Medulla oblongata (tissue), 1 donor: ENCODE measurements around the gene ERP44.
"Not testable (repeated sequence)": the region's sequence is repeated elsewhere in the genome, so short reads cannot be mapped to it uniquely, and the experiment has no call there.

ENCODE experiments used
- DNase-seq: peaks from one replicate; pipeline ENCODE4 v3.0.0-alpha.2; 2015; ENCODE audit errors: extremely low spot score

The ERP44 gene

DNA sequence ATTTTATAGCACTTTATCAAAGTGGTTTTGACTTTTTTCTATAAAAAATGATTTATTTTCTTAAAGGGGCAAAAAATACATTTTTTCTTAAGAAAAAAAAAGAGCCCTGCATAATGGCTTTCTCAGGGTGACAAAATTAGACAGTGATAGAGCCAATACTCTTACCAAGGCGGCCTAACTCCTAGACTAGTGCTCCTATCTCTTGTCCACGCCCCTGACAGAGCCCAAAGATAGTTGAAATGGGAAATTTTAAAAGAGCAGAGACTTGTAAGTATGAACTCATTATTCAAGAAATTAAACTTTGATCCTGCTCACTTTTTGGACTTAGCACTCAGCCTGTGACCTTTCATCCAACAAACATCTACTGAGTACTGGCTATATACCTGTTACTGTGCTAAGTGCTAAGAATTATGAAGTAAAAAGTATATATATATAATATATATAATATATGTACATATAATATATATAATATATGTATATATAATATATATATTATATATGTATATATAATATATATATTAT, 1.4 kb upstream of the ERP44 start:
- DNase-seq: no peak

DNA sequence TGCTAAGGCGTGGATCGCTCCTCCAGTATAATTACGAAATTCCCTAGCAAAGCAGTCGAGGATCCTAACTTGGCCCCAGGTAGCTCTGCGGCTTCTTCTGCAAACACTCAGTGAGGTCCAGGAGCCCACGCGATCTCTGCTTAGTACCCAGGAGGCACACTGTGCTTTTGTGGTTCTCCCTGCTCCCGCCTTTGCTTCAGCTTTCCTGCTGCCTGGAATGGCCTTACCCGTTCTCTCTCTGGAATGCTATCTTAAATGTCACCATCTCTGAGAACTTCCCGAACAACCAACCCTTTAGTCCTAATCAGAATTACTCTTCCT, 882 bp upstream of the ERP44 start:
- no peak for DNase-seq

DNA sequence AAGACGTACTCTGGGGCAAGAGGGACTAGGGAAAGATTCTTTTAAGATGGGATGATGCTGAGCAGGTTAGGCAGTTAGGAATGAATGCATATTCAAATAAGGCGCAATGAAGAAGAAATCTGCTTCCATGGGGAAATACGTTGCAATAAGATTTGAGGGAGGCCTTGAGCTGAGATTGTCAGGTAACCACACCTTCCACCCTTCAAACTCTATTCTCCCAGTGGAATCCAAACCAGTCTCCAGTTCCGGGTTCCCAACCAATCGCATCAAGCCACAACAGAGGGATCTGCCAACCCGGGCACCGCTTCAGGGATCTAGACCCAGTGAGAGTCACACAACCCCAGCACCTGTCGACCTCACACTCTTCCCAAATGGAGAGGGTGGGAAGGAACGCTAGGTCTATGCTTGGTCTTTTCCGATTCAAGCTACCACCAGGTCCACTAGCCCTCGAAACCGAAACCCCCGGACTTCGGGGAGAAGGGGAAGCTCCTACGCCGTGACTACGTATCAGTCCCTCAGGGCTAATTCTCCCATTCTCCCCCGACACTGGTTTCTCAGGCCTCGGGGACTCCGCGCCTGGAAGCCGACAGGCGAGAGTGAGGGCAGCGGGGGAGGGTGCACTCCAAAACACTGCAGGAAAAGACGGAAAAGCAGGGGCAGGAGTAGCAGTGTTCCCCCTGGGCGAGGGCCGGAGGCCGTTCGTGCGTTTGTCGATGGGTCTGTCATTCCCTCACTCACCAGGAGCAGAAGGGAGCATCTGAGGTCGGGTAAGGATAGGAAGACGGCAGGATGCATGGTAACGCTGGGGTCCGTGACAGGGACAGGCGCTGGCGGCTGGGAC, 534 bp downstream of the ERP44 start:
- DNase-seq: peak; percentile 61

DNA sequence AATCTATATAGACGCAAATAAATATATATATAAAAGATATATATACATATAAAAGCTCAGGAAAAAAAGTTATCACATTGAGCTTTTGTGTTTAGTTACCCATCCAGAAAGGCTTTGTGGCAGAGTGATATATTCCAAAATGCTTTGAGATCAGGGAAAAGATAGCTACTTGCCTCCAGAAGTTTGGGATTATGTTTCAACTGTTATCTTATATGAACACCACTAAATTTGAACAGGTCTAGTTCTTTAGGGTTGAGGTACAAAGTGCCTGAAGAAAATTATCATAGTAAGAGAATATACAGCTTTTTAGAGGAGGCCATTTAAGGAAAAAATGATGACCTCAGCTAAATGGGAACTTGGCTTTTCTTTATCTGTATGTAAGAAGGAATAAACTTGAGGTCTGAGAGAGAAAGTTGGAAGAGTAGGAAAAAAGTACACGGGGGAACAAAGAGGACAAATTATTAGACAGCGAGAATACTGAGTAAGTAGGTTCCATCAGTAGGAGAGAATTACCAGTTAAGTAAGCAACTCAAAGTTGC, 2.4 kb downstream of the ERP44 start:
- DNase-seq: no peak

DNA sequence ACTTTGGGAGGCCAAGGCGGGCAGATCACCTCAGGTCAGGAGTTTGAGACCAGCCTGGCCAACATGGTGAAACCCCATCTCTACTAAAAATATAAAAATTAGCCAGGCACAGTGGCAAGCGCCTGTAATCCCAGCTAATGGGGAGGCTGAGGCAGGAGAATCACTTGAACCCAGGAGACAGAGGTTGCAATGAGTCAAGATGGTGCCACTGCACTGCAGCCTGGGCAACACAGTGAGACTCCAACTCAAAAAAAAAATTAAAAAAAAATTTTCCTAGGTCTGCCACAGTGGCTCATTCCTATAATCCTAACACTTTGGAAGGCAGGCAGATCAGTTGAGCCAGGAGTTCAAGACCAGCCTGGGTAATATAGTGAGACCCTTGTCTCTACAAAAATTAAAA, 4.4 kb downstream of the ERP44 start:
- DNase-seq: not testable (repeated sequence)

DNA sequence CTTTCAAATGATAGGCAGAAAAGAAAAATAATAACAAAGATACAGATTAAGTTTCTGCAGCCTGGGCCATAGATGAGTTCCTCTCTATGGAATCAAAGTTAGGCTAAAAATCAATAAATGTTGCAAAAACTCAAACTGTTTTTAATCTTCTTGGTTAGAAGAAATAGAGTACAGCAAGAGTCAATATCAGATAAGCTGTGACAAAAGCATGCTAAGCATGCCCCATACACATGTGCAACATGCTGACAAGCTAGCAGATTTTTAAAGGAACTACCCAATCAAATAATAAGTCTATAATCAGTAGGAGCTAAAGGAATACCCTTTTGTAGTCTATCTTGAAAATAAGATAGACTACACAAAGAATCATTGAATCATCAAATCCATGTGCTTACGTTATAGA, 6.7 kb downstream of the ERP44 start:
- DNase-seq: no peak

DNA sequence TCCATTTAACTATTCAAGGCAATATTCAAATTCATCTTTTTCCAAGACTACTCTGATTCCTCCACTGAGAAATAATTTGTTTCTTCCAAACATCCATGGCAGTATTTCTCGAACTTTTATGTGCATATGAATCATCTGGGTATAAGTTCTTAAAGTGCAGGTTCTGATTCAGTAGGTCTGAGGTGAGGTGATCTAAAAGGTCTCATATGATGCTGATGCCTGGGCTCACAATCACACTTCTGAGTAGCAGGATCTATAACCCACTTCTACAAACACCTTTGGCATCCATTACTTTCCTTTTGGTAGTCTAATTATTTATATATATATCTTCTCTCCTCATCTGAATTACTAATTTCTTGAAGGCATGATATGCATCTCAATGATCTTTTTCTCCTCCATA, 7.2 kb downstream of the ERP44 start:
- DNase-seq: no peak

DNA sequence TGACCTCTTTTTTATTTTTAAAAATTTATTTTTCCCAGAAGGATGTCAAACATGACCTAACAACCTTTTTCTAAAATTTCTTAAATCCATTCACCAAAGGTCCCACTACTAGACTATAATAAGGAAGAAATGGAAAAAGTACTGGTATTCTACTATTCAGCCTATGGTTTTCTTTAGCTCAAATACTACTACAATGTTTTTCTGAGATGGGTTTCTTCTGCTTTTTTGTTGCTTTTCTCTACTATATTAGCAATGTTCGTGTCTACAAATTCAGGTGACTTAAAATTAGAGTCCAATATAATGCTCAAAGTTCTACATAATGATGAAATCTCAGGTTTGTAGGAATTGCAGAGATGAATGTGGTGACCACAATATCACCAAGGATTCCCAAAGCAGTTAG, 7.9 kb downstream of the ERP44 start:
- no peak for DNase-seq

DNA sequence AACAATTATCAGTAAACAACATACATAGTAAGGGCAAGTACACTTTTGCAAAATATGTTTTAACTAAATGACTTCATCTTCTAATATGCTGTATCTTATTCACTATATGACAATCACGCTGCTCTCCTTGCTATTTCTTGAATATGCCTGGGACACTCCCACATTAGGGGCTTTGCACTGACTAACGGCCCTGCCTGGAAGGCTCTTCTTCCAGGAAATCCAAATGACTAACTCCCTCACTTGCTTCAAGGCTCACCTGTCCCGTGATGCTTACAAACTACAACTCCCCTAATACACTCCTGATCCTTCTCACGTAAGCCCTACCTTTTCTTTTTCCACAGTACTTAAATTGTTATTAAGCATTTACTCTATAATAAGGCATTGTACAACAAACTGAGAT, 10.6 kb downstream of the ERP44 start:
- no peak for DNase-seq

DNA sequence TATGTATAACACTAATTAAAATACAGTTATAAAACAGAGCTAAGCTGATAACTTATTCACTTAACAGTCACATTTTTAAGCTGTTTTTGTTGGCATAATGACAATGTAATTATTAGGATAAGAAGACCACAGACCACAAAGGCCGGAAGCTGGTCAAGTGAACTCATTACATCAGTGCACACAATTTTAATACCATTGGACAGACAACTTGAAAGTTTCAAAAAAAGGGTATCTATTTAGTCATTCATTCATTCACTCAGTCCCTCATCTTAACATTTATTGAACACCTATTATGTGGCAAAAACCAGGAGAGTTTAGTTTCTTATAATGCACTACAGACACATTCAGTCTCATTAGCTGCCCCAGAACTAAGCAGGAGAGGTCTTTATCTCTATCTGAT, 11.6 kb downstream of the ERP44 start:
- no peak for DNase-seq

DNA sequence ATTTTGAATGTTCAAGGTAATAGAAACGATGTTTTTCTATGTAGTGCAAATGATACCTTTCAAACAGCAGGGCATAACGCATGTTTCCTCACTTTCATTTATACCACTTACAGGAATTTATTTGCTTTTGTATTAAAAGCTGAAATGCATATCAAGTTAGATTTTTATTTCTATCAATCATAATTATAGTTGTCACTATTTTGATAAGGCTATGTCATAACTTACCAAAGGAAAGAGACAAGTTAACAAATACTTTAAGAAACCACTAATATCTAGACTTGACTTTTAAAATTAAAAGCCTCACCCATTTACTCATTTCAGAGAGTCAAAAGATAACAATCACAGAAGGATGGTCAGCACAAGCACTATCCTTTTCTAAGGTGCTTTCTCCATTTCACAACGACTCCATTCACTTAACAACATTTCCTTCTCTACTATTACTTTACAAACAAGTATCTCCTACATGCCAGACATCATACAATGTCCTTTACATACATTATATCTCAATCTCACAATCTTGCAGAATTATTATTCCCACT, 12.6 kb downstream of the ERP44 start:
- DNase-seq: no peak

DNA sequence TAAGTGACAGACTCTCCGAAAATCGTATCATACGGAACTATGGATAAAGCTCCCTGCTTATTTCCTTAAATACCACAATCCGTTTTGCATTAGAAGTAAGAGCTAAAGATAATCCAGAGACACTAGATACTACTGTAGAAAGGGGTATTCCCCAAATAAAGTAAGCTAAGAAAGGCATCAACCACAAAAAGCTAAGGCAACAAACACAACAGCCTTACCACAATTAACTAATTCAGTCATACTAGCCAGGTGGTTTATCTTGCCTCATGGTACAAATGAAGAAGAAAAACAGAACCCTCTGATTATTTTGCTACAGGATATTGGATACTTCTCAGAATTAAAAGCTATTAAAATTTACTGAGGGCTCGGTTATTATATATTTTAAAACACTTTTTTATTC, 14.1 kb downstream of the ERP44 start:
- DNase-seq: no peak

DNA sequence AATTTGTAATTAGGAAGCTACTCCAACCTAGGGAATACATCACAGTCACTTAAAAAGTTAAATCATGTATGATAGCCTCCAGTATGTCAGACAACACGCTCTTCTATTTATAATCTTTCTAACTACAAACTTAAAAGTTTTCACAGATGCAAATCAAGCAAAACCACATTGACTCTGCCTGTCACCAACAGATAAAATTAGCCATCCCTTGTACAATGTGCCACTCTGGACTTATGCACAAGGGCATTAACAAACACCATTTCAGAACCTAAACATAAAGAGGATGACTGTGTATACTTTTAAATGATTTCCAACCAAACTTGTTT, 14.7 kb downstream of the ERP44 start:
- no peak for DNase-seq

DNA sequence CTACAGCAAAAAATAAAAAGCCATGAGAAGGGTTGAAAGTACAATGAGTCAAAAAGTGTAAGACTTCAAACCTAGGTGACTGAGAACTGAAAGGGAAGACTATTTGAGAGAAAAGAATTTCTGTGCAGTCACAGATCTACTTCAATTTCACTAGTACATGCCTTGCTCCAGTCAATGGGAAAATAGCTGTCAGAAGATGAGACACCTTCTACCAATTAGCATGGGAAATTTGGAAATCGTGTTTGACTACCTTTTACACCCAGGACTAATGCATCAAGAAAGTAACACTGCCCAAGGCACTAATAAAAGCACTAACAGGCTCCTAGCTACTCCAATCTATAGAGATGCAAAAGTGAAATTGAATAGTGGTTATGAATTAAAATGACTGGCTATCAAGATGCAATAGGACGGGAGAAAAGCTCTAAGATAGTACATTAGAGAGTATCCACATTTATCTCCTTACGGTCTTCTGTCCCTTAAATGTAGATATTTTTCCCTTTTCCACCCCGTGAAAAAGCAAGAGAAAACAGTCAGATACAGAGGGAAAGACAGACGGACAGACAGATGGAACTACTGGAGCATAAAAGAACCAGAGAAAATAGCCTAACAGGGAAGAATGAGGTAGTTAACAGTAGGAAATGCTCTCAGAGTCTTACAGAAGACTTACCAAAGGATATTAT, 15.2 kb downstream of the ERP44 start:
- DNase-seq: no peak

DNA sequence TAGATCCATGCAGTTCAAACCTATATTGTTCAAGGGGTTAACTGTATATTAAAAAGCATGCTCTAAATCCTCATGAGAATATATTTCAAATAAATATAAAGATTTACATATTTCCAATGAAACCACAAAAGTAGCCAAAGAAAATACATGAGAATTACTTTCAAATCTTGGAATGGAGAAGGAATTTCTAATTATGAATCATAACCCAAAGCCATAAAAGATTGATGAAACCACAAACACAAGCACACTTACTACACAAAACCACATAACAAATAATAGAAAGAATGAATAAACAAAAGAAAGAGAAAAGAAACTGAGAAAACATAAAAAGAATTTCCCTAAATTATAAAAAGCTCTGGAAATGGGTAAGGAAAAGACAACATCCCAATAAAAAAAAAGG, 16.0 kb downstream of the ERP44 start:
- DNase-seq: no peak

DNA sequence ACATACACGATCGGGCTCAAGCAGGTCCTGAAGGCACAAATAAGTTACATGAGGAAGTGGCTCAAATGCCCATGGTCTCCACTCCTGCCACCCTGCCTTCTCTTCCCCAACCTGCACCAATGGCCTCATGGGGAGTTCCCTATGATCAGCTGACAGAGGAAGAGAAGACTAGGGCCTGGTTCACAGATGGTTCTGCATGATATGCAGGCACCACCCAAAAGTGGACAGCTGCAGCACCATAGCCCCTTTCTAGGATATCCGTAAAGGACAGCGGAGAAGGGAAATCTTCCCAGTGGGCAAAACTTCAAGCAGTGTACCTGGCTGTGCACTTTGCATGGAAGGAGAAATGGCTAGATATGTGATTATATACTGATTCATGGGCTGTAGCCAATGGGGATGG, 22.5 kb downstream of the ERP44 start:
- DNase-seq: not testable (repeated sequence)

DNA sequence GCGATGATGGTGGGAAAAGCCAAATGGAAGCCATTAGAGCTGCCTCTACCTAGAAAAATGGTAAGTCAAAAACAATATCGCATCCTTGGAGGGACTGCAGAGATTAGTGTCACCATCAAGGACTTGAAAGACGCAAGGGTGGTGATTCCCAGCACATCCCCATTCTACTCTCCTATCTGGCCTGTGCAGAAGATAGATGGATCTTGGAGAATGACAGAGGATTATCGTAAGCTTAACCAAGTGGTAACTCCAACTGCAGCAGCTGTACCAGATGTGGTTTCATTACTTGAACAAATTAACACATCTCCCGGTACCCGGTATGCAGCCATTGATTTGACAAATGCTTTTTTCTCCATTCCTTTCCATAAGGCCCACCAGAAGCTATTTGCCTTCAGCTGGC, 23.8 kb downstream of the ERP44 start:
- no peak for DNase-seq

DNA sequence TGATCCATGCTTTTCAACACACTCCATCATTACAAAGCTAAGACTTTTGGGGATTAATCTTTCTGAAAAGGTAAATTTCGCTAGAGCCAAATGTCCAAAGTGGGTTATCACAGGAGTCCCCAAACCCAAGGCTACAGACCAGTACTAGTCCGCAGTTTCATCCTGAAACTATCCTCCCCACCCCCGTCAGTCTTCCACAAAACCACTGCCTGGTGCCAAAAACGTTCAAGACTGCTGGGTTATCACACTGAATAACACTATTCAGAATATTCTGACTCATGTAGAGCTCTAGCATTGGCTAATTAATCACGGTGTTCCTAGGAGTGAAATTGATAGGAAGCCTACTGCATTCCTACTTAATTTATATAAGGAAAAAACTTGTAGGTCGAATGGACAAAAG, 24.7 kb downstream of the ERP44 start:
- no peak for DNase-seq

DNA sequence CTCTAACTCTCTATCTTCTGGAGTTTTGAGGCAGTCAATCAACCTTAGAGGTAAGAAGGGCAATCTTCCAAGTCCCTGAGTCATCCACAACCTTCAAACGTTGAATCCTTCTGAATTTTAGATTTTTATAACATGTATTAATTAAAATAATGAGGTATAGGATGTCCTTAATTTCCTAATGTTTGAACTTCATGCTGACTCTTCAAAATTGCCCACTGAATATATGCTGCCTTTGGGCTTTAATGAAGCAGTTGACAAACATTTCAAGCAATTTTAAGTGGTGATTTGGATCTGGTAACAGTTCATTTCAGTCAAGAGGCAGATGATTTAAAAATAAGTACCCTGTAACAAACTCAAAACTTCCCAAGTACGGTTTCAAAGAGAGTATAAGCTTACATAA, 26.0 kb downstream of the ERP44 start:
- DNase-seq: no peak

DNA sequence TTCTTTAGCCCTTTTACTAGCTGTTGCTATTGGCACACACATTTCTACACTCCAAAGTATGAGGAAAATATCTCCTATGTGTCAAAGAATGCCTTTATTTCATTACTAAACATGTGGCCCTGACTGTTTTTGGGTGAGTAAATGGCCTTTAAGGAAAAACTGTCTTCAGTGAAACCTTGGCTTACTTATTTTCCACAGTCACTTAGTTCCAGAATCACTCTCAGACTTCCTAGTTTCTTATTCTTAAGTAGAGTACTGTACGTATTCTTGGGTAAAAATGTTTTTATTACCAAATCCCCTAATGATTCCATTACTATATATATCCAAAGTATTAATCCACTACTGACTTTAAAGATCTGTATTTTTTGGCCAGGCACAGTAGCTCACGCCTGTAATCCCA, 27.5 kb downstream of the ERP44 start:
- no peak for DNase-seq

DNA sequence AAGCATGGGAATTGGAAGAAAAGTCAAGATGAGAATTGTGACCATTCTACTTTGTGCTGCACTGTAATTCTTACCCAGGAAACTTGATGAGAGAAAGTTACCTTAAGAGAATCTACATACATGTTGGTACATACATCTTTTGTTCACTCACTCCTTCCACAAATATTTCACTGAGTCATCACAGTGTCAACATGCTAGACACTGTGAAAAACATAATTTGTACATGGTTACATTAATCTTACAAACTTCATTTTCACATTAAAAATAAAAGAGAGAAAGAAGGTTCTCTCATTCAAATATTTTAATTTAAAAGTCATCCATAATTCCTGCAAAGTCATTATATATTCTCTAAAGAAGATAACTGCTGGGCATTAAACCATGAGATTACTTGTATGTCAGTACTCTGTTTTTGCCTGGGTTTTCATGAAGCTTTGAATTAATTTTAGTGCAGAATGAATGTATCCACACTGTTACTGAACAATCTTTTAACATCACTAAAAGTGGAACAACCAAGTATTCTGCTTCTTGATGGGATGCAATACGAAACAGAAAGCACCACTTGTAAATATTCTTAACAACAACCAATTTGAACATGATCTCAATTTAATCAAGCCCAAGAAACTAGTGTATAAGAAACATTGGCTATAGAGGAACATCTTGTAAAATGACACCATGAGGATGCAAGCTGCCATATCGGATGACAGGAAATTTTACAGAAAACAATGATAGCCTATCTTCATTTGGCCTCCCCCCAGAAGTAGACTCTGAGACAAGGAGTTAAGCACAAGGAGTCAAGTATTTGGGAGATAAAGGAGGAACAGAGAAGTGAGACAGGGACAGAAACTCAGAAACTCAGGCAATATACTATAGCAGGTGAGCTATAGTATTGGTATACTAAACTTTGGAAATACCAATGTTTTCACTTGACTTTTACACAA, 28.4 kb downstream of the ERP44 start:
- DNase-seq: no peak

DNA sequence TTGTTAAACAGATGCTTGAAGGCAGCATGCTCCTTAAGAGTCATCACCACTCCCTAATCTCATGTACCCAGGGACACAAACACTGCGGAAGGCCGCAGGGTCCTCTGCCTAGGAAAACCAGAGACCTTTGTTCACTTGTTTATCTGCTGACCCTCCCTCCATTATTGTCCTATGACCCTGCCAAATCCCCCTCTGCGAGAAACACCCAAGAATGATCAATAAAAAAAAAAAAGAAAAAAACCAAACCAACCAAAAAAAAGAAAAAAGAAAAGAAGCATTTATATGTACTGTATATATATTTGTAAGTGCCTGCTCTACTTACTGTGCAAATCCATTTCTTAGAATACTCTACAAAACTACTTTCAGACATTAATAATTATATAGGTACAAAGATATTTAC, 29.7 kb downstream of the ERP44 start:
- not testable (repeated sequence) for DNase-seq
